ENCODE results near the gene SDC4.

SDC4 gene

GRCh38 chr20:45362804-45363610 lies 14.8 kb upstream of the SDC4 start, which contains the start of gene SYS1:
SYS1 (plus strand) TSS chr20:45363156; CDS start chr20:45363532, 376 bp downstream.
- Histone ChIP-seq H3K27ac (peak within 1 kb of the TSS; percentile 95), H3K27me3 (no peaks in the 10 kb centered on the region), H3K36me3 (peaks cover 30% of the 10 kb centered on the region), H3K4me1 (ENCODE audit: control insufficient read depth in 1 of 2, insufficient read depth in 1 of 2, low read depth in 1 of 2, low read length in 1 of 2) (peaks cover 29 to 44% of the 10 kb centered on the region in 2 experiments), H3K9me3 (no peaks in the 10 kb centered on the region), H3K4me3 (ENCODE audit: low read depth in 1 of 2, low read length in 1 of 2) (peak within 1 kb of the TSS; percentile 75 to 81)
- peak; percentile 89 for TF ChIP-seq CTCF (IDR thresholded peaks at IDR 0.05)

GRCh38 chr20:45361793-45362192 lies 13.6 kb upstream of the SDC4 start:
- Histone ChIP-seq H3K4me3 (ENCODE audit: low read depth in 1 of 2, low read length in 1 of 2) (no peak overlapping the region), H3K27ac (peak overlapping the region; percentile 95), H3K4me1 (ENCODE audit: control insufficient read depth in 1 of 2, insufficient read depth in 1 of 2, low read depth in 1 of 2, low read length in 1 of 2) (peaks cover 23 to 35% of the 10 kb centered on the region in 2 experiments), H3K27me3 (no peaks in the 10 kb centered on the region), H3K9me3 (no peaks in the 10 kb centered on the region), H3K36me3 (peaks cover 19% of the 10 kb centered on the region)
- TF ChIP-seq CTCF (IDR thresholded peaks at IDR 0.05): no peak

GRCh38 chr20:45359406-45360148 lies 11.4 kb upstream of the SDC4 start:
- Histone ChIP-seq H3K4me3 (ENCODE audit: low read depth in 1 of 2, low read length in 1 of 2) (no peak overlapping the region), H3K4me1 (ENCODE audit: control insufficient read depth in 1 of 2, insufficient read depth in 1 of 2, low read depth in 1 of 2, low read length in 1 of 2) (peaks cover 23 to 35% of the 10 kb centered on the region in 2 experiments), H3K27ac (no peak overlapping the region), H3K36me3 (no peaks in the 10 kb centered on the region), H3K9me3 (no peaks in the 10 kb centered on the region), H3K27me3 (no peaks in the 10 kb centered on the region)
- no peak for TF ChIP-seq CTCF (IDR thresholded peaks at IDR 0.05)

- peaks cover 20 to 34% of the 10 kb centered on the region in 2 experiments for H3K4me1 ChIP-seq (ENCODE audit: control insufficient read depth in 1 of 2, insufficient read depth in 1 of 2, low read depth in 1 of 2, low read length in 1 of 2)
These were observed 10.8 kb upstream of the SDC4 start for GRCh38 chr20:45359069-45359405.

More at GRCh38 chr20:45359069-45359405, 10.8 kb upstream of the SDC4 start:
- Histone ChIP-seq H3K9me3 (no peaks in the 10 kb centered on the region), H3K4me3 (ENCODE audit: low read depth in 1 of 2, low read length in 1 of 2) (no peak overlapping the region), H3K36me3 (no peaks in the 10 kb centered on the region), H3K27me3 (no peaks in the 10 kb centered on the region), H3K27ac (no peak overlapping the region)
- TF ChIP-seq CTCF (IDR thresholded peaks at IDR 0.05): no peak

Data from neutrophil (primary cell).